ENCODE measurements around the gene ASCC3.

DNA sequence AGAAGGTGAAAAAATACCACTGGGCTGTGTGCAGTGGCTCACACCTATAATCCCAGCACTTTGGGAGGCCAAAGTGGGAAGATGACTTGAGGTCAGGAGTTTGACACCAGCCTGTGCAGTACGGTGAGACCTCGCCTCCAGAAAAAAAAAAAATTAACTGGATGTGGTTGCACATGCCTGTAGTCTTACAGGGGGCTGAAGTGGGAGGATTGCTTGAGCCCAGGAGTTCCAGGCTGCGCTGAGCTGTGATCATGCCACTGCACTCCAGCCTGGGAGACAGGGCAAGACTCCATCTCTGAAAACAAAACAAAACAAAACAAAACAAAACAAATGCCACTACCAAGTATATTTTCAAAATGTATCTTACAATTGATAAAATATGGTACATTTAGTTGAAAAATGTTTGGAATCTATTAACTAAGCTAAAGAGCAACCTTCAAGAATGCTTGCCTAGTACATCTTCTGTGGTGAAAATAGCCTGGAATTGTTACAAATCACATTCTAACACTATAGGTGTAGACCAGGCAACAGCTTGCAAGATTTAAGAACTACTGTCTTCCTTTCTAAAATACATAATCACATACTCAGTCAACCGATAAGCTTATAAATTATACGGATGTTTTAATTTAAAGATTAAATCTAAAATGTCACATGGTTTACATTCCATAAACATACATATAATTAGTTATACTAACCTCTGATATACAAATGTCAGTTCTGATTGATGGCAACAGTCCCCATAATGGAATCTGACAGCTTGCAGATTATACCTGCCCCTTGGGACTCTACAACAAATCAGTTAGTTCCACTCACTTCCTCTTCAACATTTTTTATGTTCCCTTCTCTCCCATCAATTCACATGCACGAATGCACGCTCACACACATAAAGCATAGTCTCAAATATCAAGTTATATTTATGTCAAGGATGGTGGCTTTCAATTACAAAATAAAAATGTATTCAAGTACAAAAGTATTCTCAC is 150.8 kb downstream of the ASCC3 start:
- TF ChIP-seq POLR2A (IDR thresholded peaks at IDR 0.05) = no peak
- TF ChIP-seq, protein P1, sequence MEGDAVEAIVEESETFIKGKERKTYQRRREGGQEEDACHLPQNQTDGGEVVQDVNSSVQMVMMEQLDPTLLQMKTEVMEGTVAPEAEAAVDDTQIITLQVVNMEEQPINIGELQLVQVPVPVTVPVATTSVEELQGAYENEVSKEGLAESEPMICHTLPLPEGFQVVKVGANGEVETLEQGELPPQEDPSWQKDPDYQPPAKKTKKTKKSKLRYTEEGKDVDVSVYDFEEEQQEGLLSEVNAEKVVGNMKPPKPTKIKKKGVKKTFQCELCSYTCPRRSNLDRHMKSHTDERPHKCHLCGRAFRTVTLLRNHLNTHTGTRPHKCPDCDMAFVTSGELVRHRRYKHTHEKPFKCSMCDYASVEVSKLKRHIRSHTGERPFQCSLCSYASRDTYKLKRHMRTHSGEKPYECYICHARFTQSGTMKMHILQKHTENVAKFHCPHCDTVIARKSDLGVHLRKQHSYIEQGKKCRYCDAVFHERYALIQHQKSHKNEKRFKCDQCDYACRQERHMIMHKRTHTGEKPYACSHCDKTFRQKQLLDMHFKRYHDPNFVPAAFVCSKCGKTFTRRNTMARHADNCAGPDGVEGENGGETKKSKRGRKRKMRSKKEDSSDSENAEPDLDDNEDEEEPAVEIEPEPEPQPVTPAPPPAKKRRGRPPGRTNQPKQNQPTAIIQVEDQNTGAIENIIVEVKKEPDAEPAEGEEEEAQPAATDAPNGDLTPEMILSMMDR (IDR thresholded peaks at IDR 0.05) = no peak

All from adrenal gland (tissue), 5 donors.